Forelimb muscle (tissue), 1 donor: ENCODE data around the gene TCF12. TPM values are rescaled to one million over a fixed set of nuclear protein-coding genes. Genes with fewer than 3 reads are reported as not detected.

Experiments
- DNase-seq: peaks from one replicate; pipeline ENCODE4 v3.0.0-alpha.2; 2013; ENCODE audit warnings: low read depth
- polyA plus RNA-seq: library from polyadenylated mRNA; unstranded; fragments of 120-200 nt; gene quantifications from one replicate; pipeline ENCODE4 v1.2.1, GENCODE V29; 2013; ENCODE audit not compliant: insufficient read length

The TCF12 gene
- polyA plus RNA-seq, 1 donor = 109 TPM

- no peak for DNase-seq
Measured at GRCh38 chr15:57167821-57168395, 249.5 kb downstream of the TCF12 start.

- DNase-seq = no peak
Measured at GRCh38 chr15:57169643-57170042, 251.2 kb downstream of the TCF12 start.

GRCh38 chr15:57171426-57171825 lies 253.0 kb downstream of the TCF12 start:
- DNase-seq = no peak

- DNase-seq = no peak
Measured at GRCh38 chr15:57172925-57173324, 254.5 kb downstream of the TCF12 start.

GRCh38 chr15:57183041-57183440 lies 264.6 kb downstream of the TCF12 start:
- DNase-seq = no peak

GRCh38 chr15:57183614-57184344 lies 265.3 kb downstream of the TCF12 start:
- DNase-seq = no peak

- no peak for DNase-seq
Measured at GRCh38 chr15:57184502-57184901, 266.1 kb downstream of the TCF12 start.

GRCh38 chr15:57185507-57186074 lies 267.1 kb downstream of the TCF12 start:
- DNase-seq = no peak

- DNase-seq = no peak
Measured at GRCh38 chr15:57189466-57189865, 271.0 kb downstream of the TCF12 start.

- DNase-seq = no peak
Measured at GRCh38 chr15:57190208-57190607, 271.8 kb downstream of the TCF12 start.

GRCh38 chr15:57193161-57193560 lies 274.7 kb downstream of the TCF12 start:
- DNase-seq = no peak

GRCh38 chr15:57195326-57195725 lies 276.9 kb downstream of the TCF12 start:
- no peak for DNase-seq

- DNase-seq = no peak
Measured at GRCh38 chr15:57196865-57197264, 278.4 kb downstream of the TCF12 start.

GRCh38 chr15:57198131-57198530 lies 279.7 kb downstream of the TCF12 start:
- no peak for DNase-seq

GRCh38 chr15:57198654-57199291 lies 280.3 kb downstream of the TCF12 start:
- no peak for DNase-seq

GRCh38 chr15:57201578-57201977 lies 283.1 kb downstream of the TCF12 start:
- no peak for DNase-seq

GRCh38 chr15:57203906-57204305 lies 285.5 kb downstream of the TCF12 start:
- DNase-seq = no peak

- DNase-seq = no peak
Measured at GRCh38 chr15:57205027-57205855, 286.8 kb downstream of the TCF12 start.

GRCh38 chr15:57205996-57206395 lies 287.6 kb downstream of the TCF12 start:
- DNase-seq = no peak

GRCh38 chr15:57213862-57214261 lies 295.4 kb downstream of the TCF12 start:
- DNase-seq = no peak

- no peak for DNase-seq
Measured at GRCh38 chr15:57215326-57215725, 296.9 kb downstream of the TCF12 start.

GRCh38 chr15:57215881-57216280 lies 297.4 kb downstream of the TCF12 start:
- DNase-seq = no peak
